Epithelial cell of esophagus (primary cell): Measurements from ENCODE around the gene FADS6.

ENCODE experiments used
- DNase-seq: peaks from one replicate; pipeline ENCODE4 v3.0.0; 2010; ENCODE audit warnings: low read depth
- H3K4me3 ChIP-seq: 2 replicates; pipeline ENCODE4 v1.5.1; 2011; ENCODE audit warnings: mild to moderate bottlenecking, low read length, control low read depth
- CTCF ChIP-seq: IDR thresholded peaks from 2 replicates; pipeline ENCODE4 v1.5.1; 2011; ENCODE audit warnings: low read depth, mild to moderate bottlenecking, low read length, control low read depth, inconsistent platforms; ENCODE audit not compliant: insufficient read depth; ENCODE audit errors: missing control alignments

Gene FADS6

GRCh38 chr17:74935585-74936469, 42.4 kb upstream of the FADS6 start, which contains the start of gene OTOP3:
Gene OTOP3, plus strand, starts transcription at chr17:74935898. Its CDS starts 24 bp downstream, at chr17:74935922.
- H3K4me3 ChIP-seq: no peak within 1 kb of the TSS
- DNase-seq: no peak
- TF ChIP-seq CTCF: no peak

GRCh38 chr17:74935048-74935447, 41.6 kb upstream of the FADS6 start:
- no peak for DNase-seq
- no peak for TF ChIP-seq CTCF
- H3K4me3 ChIP-seq: no peak overlapping the region

GRCh38 chr17:74930535-74931036, 37.2 kb upstream of the FADS6 start:
- no peak for TF ChIP-seq CTCF
- DNase-seq: no peak
- H3K4me3 ChIP-seq: no peak overlapping the region

GRCh38 chr17:74928786-74929185, 35.4 kb upstream of the FADS6 start:
- no peak for TF ChIP-seq CTCF
- no peak for DNase-seq
- H3K4me3 ChIP-seq: no peak overlapping the region

- no peak overlapping the region for H3K4me3 ChIP-seq
- DNase-seq: no peak
- no peak for TF ChIP-seq CTCF
Observed at GRCh38 chr17:74925242-74925641, 31.8 kb upstream of the FADS6 start.

GRCh38 chr17:74924250-74924948, 31.0 kb upstream of the FADS6 start, which contains the start of gene OTOP2:
Gene OTOP2, plus strand, starts transcription at chr17:74924273. Its CDS starts 360 bp downstream, at chr17:74924633.
- H3K4me3 ChIP-seq: peak within 1 kb of the TSS; percentile 62
- DNase-seq: no peak
- no peak for TF ChIP-seq CTCF
